GM19240 (cell line): Measurements from ENCODE around the gene KLK12.

ENCODE experiments used
- DNase-seq: peaks from one replicate; pipeline ENCODE4 v3.0.0; 2011; ENCODE audit warnings: low spot score; ENCODE audit not compliant: insufficient read length

The KLK12 gene

GRCh38 chr19:51034704-51035103 is at the start of gene KLK12:
TSS of gene KLK12 (minus strand) at chr19:51035002. CDS start at chr19:51034621, 381 bp downstream.
- DNase-seq, result no peak

- no peak for DNase-seq
Observed at GRCh38 chr19:51084505-51084904, 49.7 kb upstream of the KLK12 start.

GRCh38 chr19:51083783-51084182 is 49.0 kb upstream of the KLK12 start:
- DNase-seq, result no peak

GRCh38 chr19:51083181-51083580 is 48.4 kb upstream of the KLK12 start:
- no peak for DNase-seq

- no peak for DNase-seq
Observed at GRCh38 chr19:51082611-51083010, 47.8 kb upstream of the KLK12 start, which contains the start of gene KLK14. TSS of gene KLK14 (minus strand) at chr19:51082887. CDS start at chr19:51082614, 273 bp downstream.

GRCh38 chr19:51081476-51081875 is 46.7 kb upstream of the KLK12 start:
- DNase-seq, result no peak

GRCh38 chr19:51079481-51080110 is 44.8 kb upstream of the KLK12 start:
- DNase-seq, result no peak

GRCh38 chr19:51078731-51079130 is 43.9 kb upstream of the KLK12 start:
- no peak for DNase-seq

GRCh38 chr19:51078104-51078503 is 43.3 kb upstream of the KLK12 start:
- DNase-seq, result no peak

GRCh38 chr19:51076631-51077213 is 41.9 kb upstream of the KLK12 start:
- no peak for DNase-seq

- DNase-seq, result no peak
Observed at GRCh38 chr19:51075998-51076397, 41.2 kb upstream of the KLK12 start.

- DNase-seq, result no peak
Observed at GRCh38 chr19:51071095-51071405, 36.2 kb upstream of the KLK12 start.

- no peak for DNase-seq
Observed at GRCh38 chr19:51070334-51071094, 35.7 kb upstream of the KLK12 start.

GRCh38 chr19:51066393-51067186 is 31.8 kb upstream of the KLK12 start:
- DNase-seq, result no peak

GRCh38 chr19:51065221-51065960 is 30.6 kb upstream of the KLK12 start:
- no peak for DNase-seq

GRCh38 chr19:51064534-51065220 is 29.9 kb upstream of the KLK12 start, which contains the start of gene KLK13:
TSS of gene KLK13 (minus strand) at chr19:51065092. CDS start at chr19:51065067, 25 bp downstream.
- no peak for DNase-seq

GRCh38 chr19:51063664-51064063 is 28.9 kb upstream of the KLK12 start:
- DNase-seq, result no peak

GRCh38 chr19:51060973-51061372 is 26.2 kb upstream of the KLK12 start:
- DNase-seq, result no peak

GRCh38 chr19:51060336-51060735 is 25.5 kb upstream of the KLK12 start:
- DNase-seq, result no peak

- DNase-seq, result no peak
Observed at GRCh38 chr19:51059715-51060114, 24.9 kb upstream of the KLK12 start.
